ENCODE results near the gene PTRH1.

PTRH1 gene

GRCh38 chr9:127756233-127756632 is 40.8 kb upstream of the PTRH1 start:
- TF ChIP-seq CTCF (conservative IDR thresholded peaks at IDR 0.05; ENCODE audit: low read depth, low read length), result no peak
- no peak for DNase-seq (ENCODE audit: low read depth)
- H3K4me3 ChIP-seq (ENCODE audit: low read depth, low read length), result no peak overlapping the region

- TF ChIP-seq CTCF (conservative IDR thresholded peaks at IDR 0.05; ENCODE audit: low read depth, low read length), result no peak
- DNase-seq (ENCODE audit: low read depth), result no peak
- no peak overlapping the region for H3K4me3 ChIP-seq (ENCODE audit: low read depth, low read length)
Measured at GRCh38 chr9:127755061-127756060, 39.9 kb upstream of the PTRH1 start.

- TF ChIP-seq CTCF (conservative IDR thresholded peaks at IDR 0.05; ENCODE audit: low read depth, low read length), result no peak
- DNase-seq (ENCODE audit: low read depth), result no peak
- no peak overlapping the region for H3K4me3 ChIP-seq (ENCODE audit: low read depth, low read length)
Measured at GRCh38 chr9:127754099-127755060, 38.9 kb upstream of the PTRH1 start.

- H3K4me3 ChIP-seq (ENCODE audit: low read depth, low read length), result no peak overlapping the region
- no peak for DNase-seq (ENCODE audit: low read depth)
- TF ChIP-seq CTCF (conservative IDR thresholded peaks at IDR 0.05; ENCODE audit: low read depth, low read length), result no peak
Measured at GRCh38 chr9:127753622-127754021, 38.2 kb upstream of the PTRH1 start.

GRCh38 chr9:127753148-127753547 is 37.7 kb upstream of the PTRH1 start:
- TF ChIP-seq CTCF (conservative IDR thresholded peaks at IDR 0.05; ENCODE audit: low read depth, low read length), result no peak
- DNase-seq (ENCODE audit: low read depth), result no peak
- H3K4me3 ChIP-seq (ENCODE audit: low read depth, low read length), result no peak overlapping the region

GRCh38 chr9:127751269-127752054 is 36.0 kb upstream of the PTRH1 start:
- no peak for TF ChIP-seq CTCF (conservative IDR thresholded peaks at IDR 0.05; ENCODE audit: low read depth, low read length)

More at GRCh38 chr9:127751269-127752054, 36.0 kb upstream of the PTRH1 start:
- peak; percentile 41 for DNase-seq (ENCODE audit: low read depth)
- no peak overlapping the region for H3K4me3 ChIP-seq (ENCODE audit: low read depth, low read length)
